NB4 (cell line): ENCODE measurements around the gene MT1F.

Source experiments
- MAX ChIP-seq: IDR thresholded peaks from 2 replicates; pipeline ENCODE4 v1.6.1; 2011; ENCODE audit warnings: low read depth, low read length
- POLR2A ChIP-seq: IDR thresholded peaks from 2 replicates; pipeline ENCODE4 v1.6.1; 2011; ENCODE audit warnings: mild to moderate bottlenecking; ENCODE audit not compliant: insufficient read length; ENCODE audit errors: extremely low read depth
- TF ChIP-seq, protein P1 (sequence below): IDR thresholded peaks from one replicate; pipeline ENCODE4 v1.5.1; 2012; ENCODE audit warnings: low read depth, low read length

- TF ChIP-seq, protein P1, sequence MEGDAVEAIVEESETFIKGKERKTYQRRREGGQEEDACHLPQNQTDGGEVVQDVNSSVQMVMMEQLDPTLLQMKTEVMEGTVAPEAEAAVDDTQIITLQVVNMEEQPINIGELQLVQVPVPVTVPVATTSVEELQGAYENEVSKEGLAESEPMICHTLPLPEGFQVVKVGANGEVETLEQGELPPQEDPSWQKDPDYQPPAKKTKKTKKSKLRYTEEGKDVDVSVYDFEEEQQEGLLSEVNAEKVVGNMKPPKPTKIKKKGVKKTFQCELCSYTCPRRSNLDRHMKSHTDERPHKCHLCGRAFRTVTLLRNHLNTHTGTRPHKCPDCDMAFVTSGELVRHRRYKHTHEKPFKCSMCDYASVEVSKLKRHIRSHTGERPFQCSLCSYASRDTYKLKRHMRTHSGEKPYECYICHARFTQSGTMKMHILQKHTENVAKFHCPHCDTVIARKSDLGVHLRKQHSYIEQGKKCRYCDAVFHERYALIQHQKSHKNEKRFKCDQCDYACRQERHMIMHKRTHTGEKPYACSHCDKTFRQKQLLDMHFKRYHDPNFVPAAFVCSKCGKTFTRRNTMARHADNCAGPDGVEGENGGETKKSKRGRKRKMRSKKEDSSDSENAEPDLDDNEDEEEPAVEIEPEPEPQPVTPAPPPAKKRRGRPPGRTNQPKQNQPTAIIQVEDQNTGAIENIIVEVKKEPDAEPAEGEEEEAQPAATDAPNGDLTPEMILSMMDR, result no peak
- no peak for TF ChIP-seq POLR2A
- no peak for TF ChIP-seq MAX
Measured at GRCh38 chr16:56635441-56635967, 22.3 kb upstream of the MT1F start.
